Uterus (tissue), 4 donors: Measurements from ENCODE around the gene ATP6V1E1. TPM values are rescaled to one million over a fixed set of nuclear protein-coding genes. Genes with fewer than 3 reads are reported as not detected.

Experiments
- DNase-seq, 2 donors: peaks; one replicate each; pipeline ENCODE4 v3.0.0-alpha.2; 2019 to 2020
- H3K27ac ChIP-seq, 2 donors: fragments of 200-600 bp; sonication (generic); 1 replicate in 1 of 2; 2 replicates in 1 of 2; pipeline ENCODE4 v1.5.1; 2016 to 2018
- H3K27me3 ChIP-seq, 2 donors: fragments of 200-600 bp; sonication (generic); one replicate each; pipeline ENCODE4 v1.5.1; 2018 to 2019; ENCODE audit warnings: control low read depth in 1 of 2
- H3K36me3 ChIP-seq, 2 donors: fragments of 200-600 bp; sonication (generic); one replicate each; pipeline ENCODE4 v1.5.1; 2019; ENCODE audit warnings: control low read depth in 1 of 2
- H3K4me1 ChIP-seq, 2 donors: fragments of 200-600 bp; sonication (generic); one replicate each; pipeline ENCODE4 v1.5.1; 2018 to 2019; ENCODE audit warnings: control low read depth in 1 of 2
- H3K4me3 ChIP-seq, 2 donors: fragments of 200-600 bp; sonication (generic); 1 replicate in 1 of 2; 2 replicates in 1 of 2; pipeline ENCODE4 v1.5.1; 2018 to 2019; ENCODE audit warnings: mild to moderate bottlenecking in 1 of 2
- H3K9me3 ChIP-seq, 2 donors: fragments of 200-600 bp; sonication (generic); one replicate each; pipeline ENCODE4 v1.5.1; 2019; ENCODE audit warnings: control low read depth in 1 of 2
- POLR2A ChIP-seq, 2 donors: fragments of 450-650 bp; IDR thresholded peaks; one replicate each; pipeline ENCODE4 v1.6.1; 2016; ENCODE audit warnings: antibody characterized with exemption in 2 of 2, mild to moderate bottlenecking in 1 of 2, moderate library complexity in 1 of 2
- intact Hi-C: fragments of 100-400 bp; cut with DNase I; formaldehyde crosslinking; loops from one replicate; pipeline ENCODE4 v1.15.1; 2023; ENCODE audit warnings: low total_unique reads
- total RNA-seq, 4 donors: library from RNA; depleted of rRNA in 3 of 4; stranded (reverse); fragments of >200 nt in 3 of 4; gene quantifications; one replicate each; pipeline versions ENCODE4 v1.1.0 to v1.2.4, GENCODE V29; 2014 to 2023
- TF ChIP-seq, protein P1 (sequence below), 4 experiments: fragments of 200-600 bp in 2 of 4; fragments of 450-650 bp in 2 of 4; sonication (generic) in 2 of 4; IDR thresholded peaks; one replicate each; pipeline ENCODE4 v1.5.1; 2016 to 2019; ENCODE audit warnings: antibody characterized with exemption in 4 of 4, mild to moderate bottlenecking in 2 of 4, moderate library complexity in 1 of 4
- donor health status: DM: yes; HTN: yes; CAD: no.

ATP6V1E1 gene
- total RNA-seq, 4 donors from 2014 or later: 88.7 to 147 (median 121) TPM

GRCh38 chr22:17579535-17579981, 49.0 kb downstream of the ATP6V1E1 start:
- TF ChIP-seq, protein P1, sequence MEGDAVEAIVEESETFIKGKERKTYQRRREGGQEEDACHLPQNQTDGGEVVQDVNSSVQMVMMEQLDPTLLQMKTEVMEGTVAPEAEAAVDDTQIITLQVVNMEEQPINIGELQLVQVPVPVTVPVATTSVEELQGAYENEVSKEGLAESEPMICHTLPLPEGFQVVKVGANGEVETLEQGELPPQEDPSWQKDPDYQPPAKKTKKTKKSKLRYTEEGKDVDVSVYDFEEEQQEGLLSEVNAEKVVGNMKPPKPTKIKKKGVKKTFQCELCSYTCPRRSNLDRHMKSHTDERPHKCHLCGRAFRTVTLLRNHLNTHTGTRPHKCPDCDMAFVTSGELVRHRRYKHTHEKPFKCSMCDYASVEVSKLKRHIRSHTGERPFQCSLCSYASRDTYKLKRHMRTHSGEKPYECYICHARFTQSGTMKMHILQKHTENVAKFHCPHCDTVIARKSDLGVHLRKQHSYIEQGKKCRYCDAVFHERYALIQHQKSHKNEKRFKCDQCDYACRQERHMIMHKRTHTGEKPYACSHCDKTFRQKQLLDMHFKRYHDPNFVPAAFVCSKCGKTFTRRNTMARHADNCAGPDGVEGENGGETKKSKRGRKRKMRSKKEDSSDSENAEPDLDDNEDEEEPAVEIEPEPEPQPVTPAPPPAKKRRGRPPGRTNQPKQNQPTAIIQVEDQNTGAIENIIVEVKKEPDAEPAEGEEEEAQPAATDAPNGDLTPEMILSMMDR (IDR thresholded peaks at IDR 0.05): no peak
- no peak for TF ChIP-seq POLR2A (IDR thresholded peaks at IDR 0.05)
- DNase-seq: no peak
- Histone ChIP-seq H3K4me3 (no peak overlapping the region), H3K9me3 (no peaks in the 10 kb centered on the region), H3K4me1 (no peaks in the 10 kb centered on the region), H3K36me3 (no peaks in the 10 kb centered on the region), H3K27me3 (no peaks in the 10 kb centered on the region), H3K27ac (no peak overlapping the region)
- intact Hi-C loops: no loop called here

DNA sequence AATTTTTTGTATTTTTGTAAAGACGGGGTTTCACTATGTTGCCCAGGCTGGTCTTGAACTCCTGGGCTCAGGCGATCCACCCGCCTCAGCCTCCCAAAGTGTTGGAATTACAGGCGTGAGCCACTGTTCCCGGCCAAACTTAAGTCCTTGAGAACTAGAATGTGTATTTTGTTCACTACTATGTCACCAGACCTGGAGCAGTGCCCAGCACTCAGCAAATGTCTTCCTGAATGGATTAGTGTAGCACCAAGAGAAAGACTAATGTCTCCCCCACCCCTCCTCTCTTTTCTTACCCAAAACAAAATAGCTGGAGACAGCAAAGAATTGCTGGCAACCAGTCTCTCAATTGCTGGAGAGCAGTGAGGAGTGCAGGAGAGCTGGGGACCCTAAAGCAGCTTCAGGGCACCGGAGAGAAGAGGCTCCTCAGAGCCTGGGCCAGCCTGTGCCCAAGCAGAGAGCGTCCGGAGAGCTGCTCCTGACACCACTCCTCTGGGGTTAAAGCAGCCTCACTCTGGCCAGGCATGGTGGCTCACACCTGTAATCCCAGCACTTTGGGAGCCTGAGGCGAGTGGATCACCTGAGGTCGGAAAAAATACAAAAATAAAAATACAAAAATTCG, 50.3 kb downstream of the ATP6V1E1 start:
- H3K9me3 ChIP-seq: no peaks in the 10 kb centered on the region
- no peaks in the 10 kb centered on the region for H3K36me3 ChIP-seq
- no peak for TF ChIP-seq POLR2A (IDR thresholded peaks at IDR 0.05)
- TF ChIP-seq, protein P1 (IDR thresholded peaks at IDR 0.05): no peak
- intact Hi-C loops: no loop called here
- no peaks in the 10 kb centered on the region for H3K4me1 ChIP-seq
- no peak overlapping the region for H3K27ac ChIP-seq
- H3K4me3 ChIP-seq: no peak overlapping the region
- H3K27me3 ChIP-seq: no peaks in the 10 kb centered on the region
- no peak for DNase-seq

GRCh38 chr22:17576470-17576869, 52.1 kb downstream of the ATP6V1E1 start:
- intact Hi-C loops: no loop called here
- H3K36me3 ChIP-seq: no peaks in the 10 kb centered on the region
- H3K27me3 ChIP-seq: no peaks in the 10 kb centered on the region
- DNase-seq: no peak
- no peaks in the 10 kb centered on the region for H3K9me3 ChIP-seq
- H3K4me1 ChIP-seq: peaks cover 0 to 5% of the 10 kb centered on the region in 2 donors
- H3K27ac ChIP-seq: no peak overlapping the region
- no peak for TF ChIP-seq POLR2A (IDR thresholded peaks at IDR 0.05)
- TF ChIP-seq, protein P1 (IDR thresholded peaks at IDR 0.05): no peak
- no peak overlapping the region for H3K4me3 ChIP-seq

DNA sequence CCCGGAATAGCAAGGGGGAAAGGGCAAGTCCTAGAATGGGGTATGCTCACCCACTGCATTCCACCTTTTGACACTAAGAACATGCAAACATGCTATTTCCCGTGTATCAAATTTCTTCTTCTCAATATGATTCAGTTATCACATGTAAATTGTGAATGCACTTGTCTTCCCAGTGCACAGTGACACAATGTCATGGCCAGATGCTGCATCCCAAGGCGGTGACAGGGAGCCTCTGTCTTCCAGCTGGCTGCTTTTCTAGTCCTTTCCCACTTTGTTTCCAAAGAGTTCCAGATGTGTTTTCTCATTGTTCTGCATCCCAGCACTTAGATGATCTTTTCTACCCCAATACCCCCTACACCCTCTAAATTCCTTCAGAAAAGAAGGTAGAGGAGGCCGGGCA, 52.9 kb downstream of the ATP6V1E1 start:
- Histone ChIP-seq H3K27ac (no peak overlapping the region), H3K4me1 (peaks cover 0 to 9% of the 10 kb centered on the region in 2 donors), H3K4me3 (no peak overlapping the region), H3K36me3 (no peaks in the 10 kb centered on the region), H3K27me3 (no peaks in the 10 kb centered on the region), H3K9me3 (no peaks in the 10 kb centered on the region)
- DNase-seq: no peak
- intact Hi-C loops: no loop called here
- TF ChIP-seq POLR2A (IDR thresholded peaks at IDR 0.05): no peak
- TF ChIP-seq, protein P1 (IDR thresholded peaks at IDR 0.05): no peak

DNA sequence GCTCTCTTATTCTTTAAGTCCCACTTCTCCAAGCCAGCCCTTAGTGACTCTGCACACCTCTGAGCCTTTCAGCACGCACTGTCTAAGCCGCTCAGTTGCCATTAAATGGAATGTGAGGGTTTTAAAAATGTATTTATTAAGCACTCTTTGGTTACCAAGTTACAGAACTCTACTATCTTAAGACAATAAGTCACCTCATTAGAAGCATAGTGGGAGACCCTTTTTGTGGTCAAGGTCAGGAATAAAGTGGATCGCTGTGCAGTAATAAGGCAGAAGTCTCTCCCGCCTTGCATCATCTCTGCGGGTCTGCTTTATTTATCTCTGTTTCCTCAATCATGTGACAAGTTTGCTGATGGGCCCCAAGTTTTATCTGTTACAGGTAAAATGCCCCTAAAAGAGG, 53.4 kb downstream of the ATP6V1E1 start:
- no peak for DNase-seq
- Histone ChIP-seq H3K4me3 (no peak overlapping the region), H3K27ac (no peak overlapping the region), H3K27me3 (no peaks in the 10 kb centered on the region), H3K9me3 (no peaks in the 10 kb centered on the region), H3K36me3 (no peaks in the 10 kb centered on the region), H3K4me1 (peaks cover 0 to 9% of the 10 kb centered on the region in 2 donors)
- TF ChIP-seq, protein P1 (IDR thresholded peaks at IDR 0.05): no peak
- TF ChIP-seq POLR2A (IDR thresholded peaks at IDR 0.05): no peak
- intact Hi-C loops: no loop called here
